ENCODE measurements around the gene C15orf62.

C15orf62 gene

GRCh38 chr15:40756938-40757337, 12.8 kb upstream of the C15orf62 start:
- DNase-seq = no peak

GRCh38 chr15:40759961-40760360, 9.8 kb upstream of the C15orf62 start:
- no peak for DNase-seq

GRCh38 chr15:40762919-40763800, 6.6 kb upstream of the C15orf62 start:
- peak; percentile 44 for DNase-seq

- no peak for DNase-seq
Measured at GRCh38 chr15:40763801-40764628, 5.8 kb upstream of the C15orf62 start, which contains the start of gene GCHFR. Gene GCHFR, plus strand, starts transcription at chr15:40764068. Its CDS starts 113 bp downstream, at chr15:40764181.

- DNase-seq = no peak
Measured at GRCh38 chr15:40764629-40765103, 5.1 kb upstream of the C15orf62 start.

GRCh38 chr15:40766194-40766815, 3.5 kb upstream of the C15orf62 start:
- no peak for DNase-seq

- DNase-seq = no peak
Measured at GRCh38 chr15:40766906-40767837, 2.6 kb upstream of the C15orf62 start.

GRCh38 chr15:40767838-40768500, 1.8 kb upstream of the C15orf62 start:
- DNase-seq = no peak

- no peak for DNase-seq
Measured at GRCh38 chr15:40768521-40769273, 1.1 kb upstream of the C15orf62 start.

GRCh38 chr15:40770147-40770721, 454 bp downstream of the C15orf62 start:
- no peak for DNase-seq

GRCh38 chr15:40771242-40771641, 1.5 kb downstream of the C15orf62 start:
- no peak for DNase-seq

- DNase-seq = no peak
Measured at GRCh38 chr15:40772014-40772413, 2.2 kb downstream of the C15orf62 start.

- no peak for DNase-seq
Measured at GRCh38 chr15:40773496-40773895, 3.7 kb downstream of the C15orf62 start.

GRCh38 chr15:40773902-40774301, 4.1 kb downstream of the C15orf62 start:
- no peak for DNase-seq

- no peak for DNase-seq
Measured at GRCh38 chr15:40775007-40775406, 5.2 kb downstream of the C15orf62 start.

GRCh38 chr15:40775740-40776536, 6.2 kb downstream of the C15orf62 start:
- no peak for DNase-seq

- DNase-seq = no peak
Measured at GRCh38 chr15:40776537-40777141, 6.9 kb downstream of the C15orf62 start.

GRCh38 chr15:40782609-40783227, 12.9 kb downstream of the C15orf62 start:
- peak; percentile 55 for DNase-seq

Measured in NCI-H2029 treated with DMSO at 0.1 percent for 48 hours (cell line).